ENCODE results near the gene ZBTB7B. TPM values are rescaled to one million over a fixed set of nuclear protein-coding genes. Genes with fewer than 3 reads are reported as not detected.

The ZBTB7B gene
- total RNA-seq, 1 donor from 2014 or later = 80.4 TPM

GRCh38 chr1:154969860-154970452 lies 32.6 kb upstream of the ZBTB7B start:
- intact Hi-C loops (cut with DNase I) = no loop called here
- Histone ChIP-seq H3K4me1 (peaks cover 48% of the 10 kb centered on the region), H3K27me3 (no peaks in the 10 kb centered on the region), H3K27ac (peak overlapping the region; percentile 93), H3K9me3 (no peaks in the 10 kb centered on the region), H3K36me3 (peaks cover 41% of the 10 kb centered on the region), H3K4me3 (peak overlapping the region; percentile 63)
- DNase-seq (no peak), ATAC-seq (no peak)
- TF ChIP-seq CTCF (IDR thresholded peaks at IDR 0.05) = no peak

DNA sequence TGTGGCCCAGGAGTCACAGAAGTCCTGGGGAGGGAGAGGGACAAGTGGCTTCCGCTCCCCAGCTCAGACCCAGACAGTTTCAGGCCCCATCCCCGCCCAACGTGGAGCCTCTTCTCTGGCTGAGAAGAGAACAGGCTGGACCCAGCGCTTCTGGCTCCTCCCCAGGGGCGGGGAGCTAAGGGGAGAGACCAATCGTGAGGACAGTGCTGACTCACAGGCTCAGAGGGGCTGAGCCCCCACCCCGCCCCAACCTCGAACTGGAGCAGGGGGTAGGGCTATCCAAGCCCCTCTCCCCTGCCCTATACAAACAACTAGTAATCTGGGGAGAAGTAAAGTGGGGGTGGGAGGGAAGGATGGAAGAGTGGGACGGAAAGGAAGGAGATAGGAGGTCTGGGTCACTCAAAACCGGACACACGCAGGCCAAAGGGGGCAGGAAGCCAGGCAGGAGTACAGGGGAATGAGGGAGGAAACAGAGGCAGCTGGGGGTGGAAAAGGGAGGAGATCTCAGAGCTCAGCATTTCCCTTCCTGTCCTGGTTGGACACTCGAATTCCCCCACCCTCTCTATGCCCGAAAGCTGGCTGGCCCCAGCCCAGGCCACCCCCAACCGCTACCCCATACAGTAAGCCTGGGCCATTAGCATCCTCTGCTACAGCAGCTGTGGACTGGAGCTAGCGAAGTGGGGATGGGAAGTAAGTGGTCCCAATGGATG lies 31.8 kb upstream of the ZBTB7B start, which contains the start of gene SHC1:
TSS of gene SHC1 (minus strand) at position 117 of the 710 bp plus-strand sequence. CDS start 221 bp downstream, outside the sequence.
- peak; percentile 92 for DNase-seq
- Histone ChIP-seq H3K27ac (peak within 1 kb of the TSS; percentile 93), H3K9me3 (no peaks in the 10 kb centered on the region), H3K4me3 (peak within 1 kb of the TSS; percentile 63), H3K27me3 (no peaks in the 10 kb centered on the region), H3K4me1 (peaks cover 48% of the 10 kb centered on the region), H3K36me3 (peaks cover 33% of the 10 kb centered on the region)
- intact Hi-C loops (cut with DNase I) = no loop called here
- no peak for TF ChIP-seq CTCF (IDR thresholded peaks at IDR 0.05)
- ATAC-seq = peak; percentile 48

DNA sequence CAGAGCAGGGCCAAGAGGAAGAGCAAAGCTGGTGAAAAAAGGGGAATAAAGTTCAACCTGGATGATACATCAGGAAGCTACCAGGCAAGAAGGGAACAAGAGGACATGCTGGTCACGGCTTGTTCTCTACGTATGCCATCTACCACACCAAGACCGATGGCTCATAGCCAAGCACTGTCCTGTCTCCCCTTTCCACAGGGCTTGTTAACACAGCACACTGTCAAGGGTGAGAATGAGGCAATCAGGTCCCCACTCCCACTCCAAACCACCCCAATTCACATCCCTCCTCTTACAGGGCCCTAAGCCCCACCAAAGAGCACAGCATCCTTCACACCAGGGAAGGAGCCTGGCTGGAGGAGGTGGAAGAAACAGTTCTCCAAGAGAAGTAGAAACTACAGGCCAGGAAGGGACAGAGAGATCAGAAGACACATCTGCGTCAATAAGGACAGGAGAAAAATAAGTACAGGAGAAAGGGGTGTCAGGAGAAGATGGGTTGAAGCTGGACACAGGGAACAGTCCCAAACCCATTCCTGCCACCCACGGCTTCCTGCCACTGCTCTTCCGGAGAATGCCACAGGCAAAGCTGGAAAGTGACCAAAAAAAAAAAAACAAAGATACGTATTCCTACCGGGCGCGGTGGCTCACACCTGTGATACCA lies 31.1 kb upstream of the ZBTB7B start:
- DNase-seq (no peak), ATAC-seq (no peak)
- peaks cover 53% of the 10 kb centered on the region for H3K4me1 ChIP-seq
- TF ChIP-seq CTCF (IDR thresholded peaks at IDR 0.05) = no peak
- H3K4me3 ChIP-seq = peak overlapping the region; percentile 63
- H3K9me3 ChIP-seq = no peaks in the 10 kb centered on the region
- peak overlapping the region; percentile 93 for H3K27ac ChIP-seq
- peaks cover 26% of the 10 kb centered on the region for H3K36me3 ChIP-seq
- intact Hi-C loops (cut with DNase I) = no loop called here
- no peaks in the 10 kb centered on the region for H3K27me3 ChIP-seq

GRCh38 chr1:154972213-154972516 lies 30.4 kb upstream of the ZBTB7B start:
- intact Hi-C loops (cut with DNase I) = no loop called here
- H3K27ac ChIP-seq = peak overlapping the region; percentile 93
- no peak for TF ChIP-seq CTCF (IDR thresholded peaks at IDR 0.05)

GRCh38 chr1:154972517-154973343 lies 29.9 kb upstream of the ZBTB7B start:
- Histone ChIP-seq H3K4me3 (peak overlapping the region; percentile 63), H3K4me1 (peaks cover 50% of the 10 kb centered on the region), H3K27ac (peak overlapping the region; percentile 93), H3K27me3 (no peaks in the 10 kb centered on the region), H3K36me3 (peaks cover 13% of the 10 kb centered on the region), H3K9me3 (no peaks in the 10 kb centered on the region)
- intact Hi-C loops (cut with DNase I) = no loop called here
- no peak for TF ChIP-seq CTCF (IDR thresholded peaks at IDR 0.05)
- DNase-seq (peak; percentile 89), ATAC-seq (peak; percentile 45)

More at GRCh38 chr1:154972213-154972516, 30.4 kb upstream of the ZBTB7B start:
- Histone ChIP-seq H3K4me1 (peaks cover 54% of the 10 kb centered on the region), H3K27me3 (no peaks in the 10 kb centered on the region), H3K4me3 (peak overlapping the region; percentile 63), H3K36me3 (peaks cover 19% of the 10 kb centered on the region), H3K9me3 (no peaks in the 10 kb centered on the region)
- ATAC-seq (no peak), DNase-seq (no peak)
